T-helper 2 cell treated with Interferon-gamma antibody and Interleukin-4, amounts not matched to agents 100 ng/mL and 5 ng/mL, for 36 hours (primary cell): ENCODE data around the gene SPATA13. TPM values are rescaled to one million over a fixed set of nuclear protein-coding genes. Genes with fewer than 3 reads are reported as not detected.

Source experiments
- intact Hi-C: fragments of 100-400 bp; cut with micrococcal nuclease; formaldehyde crosslinking; loops from one replicate; pipeline ENCODE4 v1.15.1; 2023
- total RNA-seq: library from RNA; stranded (reverse); gene quantifications from 2 replicates; pipeline ENCODE4 v1.2.3, GENCODE V29; 2022

The SPATA13 gene
- total RNA-seq, 1 donor from 2014 or later = 48.8 TPM

- intact Hi-C loops = no loop called here
These were observed 19.1 kb upstream of the SPATA13 start for GRCh38 chr13:24141333-24141910.

- intact Hi-C loops = no loop called here
These were observed 18.1 kb upstream of the SPATA13 start for GRCh38 chr13:24142453-24142852.

- intact Hi-C loops = no loop called here
These were observed 17.6 kb upstream of the SPATA13 start for GRCh38 chr13:24142886-24143285.

- intact Hi-C loops = no loop called here
These were observed 15.3 kb upstream of the SPATA13 start for GRCh38 chr13:24145240-24145639.

GRCh38 chr13:24145674-24146073 is 14.8 kb upstream of the SPATA13 start:
- intact Hi-C loops = no loop called here

- intact Hi-C loops = no loop called here
These were observed 13.5 kb upstream of the SPATA13 start for GRCh38 chr13:24146961-24147569.

GRCh38 chr13:24147570-24147963 is 13.0 kb upstream of the SPATA13 start:
- intact Hi-C loops = no loop called here

GRCh38 chr13:24148414-24149235 is 11.9 kb upstream of the SPATA13 start:
- intact Hi-C loops = no loop called here

GRCh38 chr13:24149246-24150032 is 11.1 kb upstream of the SPATA13 start:
- intact Hi-C loops = no loop called here

GRCh38 chr13:24150572-24150971 is 9.9 kb upstream of the SPATA13 start:
- intact Hi-C loops = no loop called here

- intact Hi-C loops = no loop called here
These were observed 8.7 kb upstream of the SPATA13 start for GRCh38 chr13:24151864-24152263.

- intact Hi-C loops = no loop called here
These were observed 8.0 kb upstream of the SPATA13 start for GRCh38 chr13:24152292-24153214.

- intact Hi-C loops = no loop called here
These were observed 7.2 kb upstream of the SPATA13 start for GRCh38 chr13:24153347-24153746.

- intact Hi-C loops = no loop called here
These were observed 6.4 kb upstream of the SPATA13 start for GRCh38 chr13:24153979-24154701.

- intact Hi-C loops = no loop called here
These were observed 1.2 kb upstream of the SPATA13 start for GRCh38 chr13:24159357-24159756.

GRCh38 chr13:24161010-24161775 is 673 bp downstream of the SPATA13 start:
- intact Hi-C loops = loop anchor here (2.0 to 5.0 kb wide), 2 partner anchors 106 to 108 kb away; no protein-coding TSS in a partner anchor

GRCh38 chr13:24161980-24162525 is 1.5 kb downstream of the SPATA13 start:
- intact Hi-C loops = loop anchor here (2.0 to 5.0 kb wide), 2 partner anchors 105 to 109 kb away; no protein-coding TSS in a partner anchor

- intact Hi-C loops = loop anchor here (5.0 kb wide), 1 partner anchor 105 kb away; no protein-coding TSS in a partner anchor
These were observed 2.1 kb downstream of the SPATA13 start for GRCh38 chr13:24162604-24163003.

- intact Hi-C loops = no loop called here
These were observed 5.2 kb downstream of the SPATA13 start for GRCh38 chr13:24165746-24166145.
